H1 (cell line): Measurements from ENCODE around the gene TMBIM4. TPM values are rescaled to one million over a fixed set of nuclear protein-coding genes. Genes with fewer than 3 reads are reported as not detected.

Experiments used
- CTCF ChIA-PET: fragments of 300-600 bp; sonication (Branson Sonifier 250); formaldehyde crosslinking; loops from one replicate; lab custom pipeline; 2021; ENCODE audit not compliant: partially characterized antibody; lab: Charles Lee
- POLR2A ChIA-PET: fragments of 300-600 bp; sonication (Branson Sonifier 250); formaldehyde crosslinking; loops from one replicate; lab custom pipeline; 2021; ENCODE audit warnings: inconsistent platforms; ENCODE audit not compliant: partially characterized antibody; lab: Charles Lee
- DNase-seq, 2 experiments: peaks; one replicate each; pipeline versions ENCODE4 v3.0.0 to v3.0.0-alpha.2; 2010 to 2022; ENCODE audit warnings: low spot score in 2 of 2, low read depth in 1 of 2, mixed read lengths in 1 of 2
- FAIRE-seq: peaks from 2 replicates; lab custom pipeline; 2011; peaks lifted over from hg19 to GRCh38; lab: Jason Lieb, UNC
- H2AFZ ChIP-seq: 2 replicates; pipeline ENCODE4 v1.8.1; 2012; ENCODE audit warnings: low read length, inconsistent platforms
- H2AK5ac ChIP-seq: 2 replicates; pipeline ENCODE4 v1.6.1; 2013; ENCODE audit warnings: low read depth, low read length
- H2BK120ac ChIP-seq: replicated peaks from 2 replicates; pipeline ENCODE3; 2013; ENCODE audit warnings: low read depth, low read length, inconsistent platforms
- H2BK12ac ChIP-seq: 2 replicates; pipeline ENCODE4 v1.6.1; 2013; ENCODE audit warnings: low read depth, low read length
- H2BK15ac ChIP-seq: 2 replicates; pipeline ENCODE4 v1.6.1; 2013; ENCODE audit warnings: low read length
- H2BK20ac ChIP-seq: 2 replicates; pipeline ENCODE4 v1.6.1; 2013; ENCODE audit warnings: low read length
- H2BK5ac ChIP-seq: 2 replicates; pipeline ENCODE4 v1.6.1; 2013; ENCODE audit warnings: low read depth, low read length
- H3K14ac ChIP-seq: 2 replicates; pipeline ENCODE4 v1.6.1; 2013; ENCODE audit warnings: inconsistent platforms; ENCODE audit not compliant: insufficient read length
- H3K18ac ChIP-seq: 2 replicates; pipeline ENCODE4 v1.6.1; 2013; ENCODE audit warnings: low read length; ENCODE audit errors: extremely low read depth
- H3K23ac ChIP-seq: 2 replicates; pipeline ENCODE4 v1.6.1; 2013; ENCODE audit warnings: inconsistent platforms; ENCODE audit not compliant: insufficient read length
- H3K23me2 ChIP-seq: 2 replicates; pipeline ENCODE4 v1.6.1; 2013; ENCODE audit warnings: low read depth, low read length
- H3K27ac ChIP-seq: 2 replicates; pipeline ENCODE4 v1.6.1; 2011; ENCODE audit warnings: low read depth, low read length, inconsistent platforms
- H3K27me3 ChIP-seq, 4 experiments: replicated peaks in 1 of 4; 1 replicate in 1 of 4; 2 replicates in 3 of 4; pipeline versions ENCODE4 v1.6.1 to v1.8.1; 2011 to 2013; ENCODE audit warnings: low read length in 3 of 4, mild to moderate bottlenecking in 3 of 4, inconsistent platforms in 2 of 4, mixed read lengths in 2 of 4, moderate library complexity in 1 of 4; ENCODE audit not compliant: control insufficient read depth in 3 of 4, insufficient read depth in 3 of 4; ENCODE audit errors: extremely low read depth in 1 of 4
- H3K36me3 ChIP-seq, 4 experiments: 2 replicates each; pipeline versions ENCODE4 v1.6.1 to v1.8.1; 2011 to 2013; ENCODE audit warnings: mild to moderate bottlenecking in 4 of 4, low read length in 3 of 4, moderate library complexity in 2 of 4, control low read depth in 1 of 4, inconsistent platforms in 1 of 4; ENCODE audit not compliant: insufficient read depth in 4 of 4, control insufficient read depth in 2 of 4
- H3K4ac ChIP-seq: replicated peaks from 2 replicates; pipeline ENCODE3; 2013; ENCODE audit warnings: low read length, low read depth, mixed read lengths, inconsistent platforms; ENCODE audit not compliant: insufficient read length
- H3K4me1 ChIP-seq, 4 experiments: replicated peaks in 1 of 4; 1 replicate in 1 of 4; 2 replicates in 3 of 4; pipeline versions ENCODE4 v1.6.1 to v1.8.1; 2011 to 2013; ENCODE audit warnings: low read length in 3 of 4, inconsistent platforms in 2 of 4, mixed read lengths in 1 of 4; ENCODE audit not compliant: insufficient read depth in 4 of 4, control insufficient read depth in 3 of 4
- H3K4me2 ChIP-seq, 2 experiments: 2 replicates each; pipeline versions ENCODE4 v1.6.1 to v1.8.1; 2011 to 2013; ENCODE audit warnings: low read depth in 2 of 2, low read length in 2 of 2, control low read depth in 1 of 2, inconsistent platforms in 1 of 2, mild to moderate bottlenecking in 1 of 2; ENCODE audit not compliant: insufficient read depth in 1 of 2
- H3K4me3 ChIP-seq, 4 experiments: fragments of 200-600, 300-600 bp in 1 of 4; sonication (generic), shearing (Covaris generic), sonication (Bioruptor Twin) in 1 of 4; 2 replicates each; pipeline versions ENCODE4 v1.5.1 to v1.8.1; 2011 to 2016; ENCODE audit warnings: low read length in 4 of 4, low read depth in 3 of 4, control low read depth in 2 of 4, inconsistent platforms in 2 of 4, mild to moderate bottlenecking in 2 of 4, mixed read lengths in 1 of 4, moderate library complexity in 1 of 4; ENCODE audit not compliant: insufficient read depth in 2 of 4; ENCODE audit errors: extremely low read depth in 1 of 4
- H3K56ac ChIP-seq: replicated peaks from 2 replicates; pipeline ENCODE3; 2013; ENCODE audit warnings: low read depth, mild to moderate bottlenecking, mixed read lengths, low read length, inconsistent platforms; ENCODE audit not compliant: insufficient read length
- H3K79me1 ChIP-seq: 2 replicates; pipeline ENCODE4 v1.6.1; 2013; ENCODE audit warnings: low read depth, low read length, control low read depth
- H3K79me2 ChIP-seq, 2 experiments: 2 replicates each; pipeline versions ENCODE4 v1.6.1 to v1.8.1; 2012 to 2013; ENCODE audit warnings: low read length in 2 of 2, mild to moderate bottlenecking in 2 of 2, inconsistent platforms in 1 of 2; ENCODE audit not compliant: insufficient read depth in 2 of 2, control insufficient read depth in 1 of 2
- H3K9ac ChIP-seq, 4 experiments: replicated peaks in 1 of 4; 1 replicate in 1 of 4; 2 replicates in 3 of 4; pipeline versions ENCODE4 v1.6.1 to v1.8.1; 2011 to 2013; ENCODE audit warnings: low read depth in 3 of 4, low read length in 3 of 4, control low read depth in 2 of 4, mild to moderate bottlenecking in 2 of 4, moderate library complexity in 2 of 4, inconsistent platforms in 1 of 4; ENCODE audit errors: extremely low read depth in 1 of 4
- H3K9me3 ChIP-seq, 2 experiments: 2 replicates each; pipeline versions ENCODE4 v1.6.1 to v1.8.1; 2012 to 2013; ENCODE audit warnings: mild to moderate bottlenecking in 2 of 2, moderate library complexity in 2 of 2, control low read depth in 1 of 2, inconsistent platforms in 1 of 2, low read depth in 1 of 2, low read length in 1 of 2, mixed read lengths in 1 of 2; ENCODE audit not compliant: insufficient read depth in 2 of 2
- H4K20me1 ChIP-seq, 2 experiments: replicated peaks in 1 of 2; 2 replicates each; pipeline versions ENCODE3 to v1.8.1; 2011 to 2013; ENCODE audit warnings: inconsistent platforms in 2 of 2, low read length in 2 of 2, mild to moderate bottlenecking in 1 of 2; ENCODE audit not compliant: insufficient read depth in 2 of 2, control insufficient read depth in 1 of 2
- H4K5ac ChIP-seq: 2 replicates; pipeline ENCODE4 v1.6.1; 2013; ENCODE audit warnings: low read length, low read depth, mixed read lengths, inconsistent platforms; ENCODE audit not compliant: insufficient read length
- H4K8ac ChIP-seq: 2 replicates; pipeline ENCODE4 v1.8.0; 2013; ENCODE audit warnings: mild to moderate bottlenecking, moderate library complexity, low read length, inconsistent platforms; ENCODE audit not compliant: insufficient read depth; ENCODE audit errors: extremely low read depth
- H4K91ac ChIP-seq: replicated peaks from 2 replicates; pipeline ENCODE3; 2013; ENCODE audit warnings: low read length, mixed read lengths, inconsistent platforms; ENCODE audit not compliant: insufficient read length
- CEBPB ChIP-seq: IDR thresholded peaks from 2 replicates; pipeline ENCODE4 v1.6.1; 2012; ENCODE audit warnings: low read depth, low read length
- polyA plus RNA-seq, 7 experiments: library from polyadenylated mRNA; depleted of rRNA in 3 of 7; stranded (reverse) in 5 of 7; unstranded in 2 of 7; fragments of >200 nt in 5 of 7; fragments of 200-250 nt in 2 of 7; gene quantifications; 1 replicate in 5 of 7; 2 replicates in 1 of 7; 4 replicates in 1 of 7; pipeline versions ENCODE4 v1.2.1 to v1.2.3, GENCODE V29; 2011 to 2013; ENCODE audit warnings: missing spikeins in 2 of 7, mixed read lengths in 2 of 7
- total RNA-seq: library from RNA; stranded (reverse); fragmentation: NEBNext Ultra II Directional; extraction: Animal tissue kit (Norgen Biotek cat#: 25700); gene quantifications from 2 replicates; pipeline ENCODE4 v1.2.1, GENCODE V29; 2021
- TF ChIP-seq, protein P1 (sequence below): IDR thresholded peaks from 2 replicates; pipeline ENCODE4 v1.6.1; 2012; ENCODE audit warnings: low read length, inconsistent platforms

The TMBIM4 gene
- total and polyA plus RNA-seq, 2 of the 8 experiments (the other 6 are each of a cell fraction or from before 2014, with no cell fraction given), result 12.8 to 46.6 TPM

DNA sequence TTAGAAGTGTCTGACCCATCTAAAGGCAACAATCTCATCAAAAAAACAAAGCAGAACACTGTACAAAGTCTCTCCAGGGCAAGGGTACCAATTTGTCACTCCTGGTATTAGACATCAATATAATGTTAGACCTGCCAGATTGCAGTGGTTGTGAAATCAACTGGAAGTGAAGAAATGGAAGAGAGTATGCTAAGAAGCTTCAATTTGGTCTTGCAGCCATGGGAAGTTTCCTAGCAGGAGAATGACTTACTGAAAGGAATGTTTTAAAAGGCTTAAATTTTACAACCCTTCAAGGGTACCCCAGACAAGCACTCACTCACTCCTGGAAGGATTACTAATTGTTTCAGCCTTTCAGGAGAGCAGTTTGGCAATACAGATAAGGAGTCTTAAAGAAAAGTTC, 58.2 kb downstream of the TMBIM4 start:
- H4K20me1 ChIP-seq, result no peaks in the 10 kb centered on the region
- H3K27me3 ChIP-seq, result peaks cover 0 to 1% (median 0%) of the 10 kb centered on the region in 4 experiments; a peak in 1 of 7 replicates
- H3K27ac ChIP-seq, result no peak overlapping the region
- H2BK15ac ChIP-seq, result peak overlapping the region; percentile 10; the same call in 1 of the 2 replicates
- no peak overlapping the region for H4K8ac ChIP-seq
- H3K79me1 ChIP-seq, result no peaks in the 10 kb centered on the region
- no peak overlapping the region for H3K18ac ChIP-seq
- H3K23ac ChIP-seq, result no peak overlapping the region
- 0 out of 2 replicates have a peak, but pooled peaks have one; percentile 1 for TF ChIP-seq CEBPB
- TF ChIP-seq, protein P1, sequence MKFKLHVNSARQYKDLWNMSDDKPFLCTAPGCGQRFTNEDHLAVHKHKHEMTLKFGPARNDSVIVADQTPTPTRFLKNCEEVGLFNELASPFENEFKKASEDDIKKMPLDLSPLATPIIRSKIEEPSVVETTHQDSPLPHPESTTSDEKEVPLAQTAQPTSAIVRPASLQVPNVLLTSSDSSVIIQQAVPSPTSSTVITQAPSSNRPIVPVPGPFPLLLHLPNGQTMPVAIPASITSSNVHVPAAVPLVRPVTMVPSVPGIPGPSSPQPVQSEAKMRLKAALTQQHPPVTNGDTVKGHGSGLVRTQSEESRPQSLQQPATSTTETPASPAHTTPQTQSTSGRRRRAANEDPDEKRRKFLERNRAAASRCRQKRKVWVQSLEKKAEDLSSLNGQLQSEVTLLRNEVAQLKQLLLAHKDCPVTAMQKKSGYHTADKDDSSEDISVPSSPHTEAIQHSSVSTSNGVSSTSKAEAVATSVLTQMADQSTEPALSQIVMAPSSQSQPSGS, result no peak
- TF ChIP-seq, all 59 proteins: peak for 1
- Histone ChIP-seq H2BK20ac (no peak overlapping the region), H2BK120ac (no peak overlapping the region), H4K5ac (no peak overlapping the region), H3K9me3 (no peaks in the 10 kb centered on the region), H2AFZ (0 out of 2 replicates have a peak overlapping the region, but pooled peaks have one; percentile 34), H3K23me2 (no peaks in the 10 kb centered on the region), H2BK5ac (no peak overlapping the region), H2AK5ac (no peak overlapping the region), H3K36me3 (no peaks in the 10 kb centered on the region), H3K9ac (no peak overlapping the region), H3K14ac (no peak overlapping the region), H3K4me2 (no peak overlapping the region), H4K91ac (no peak overlapping the region), H2BK12ac (no peak overlapping the region), H3K4ac (no peak overlapping the region), H3K4me1 (peaks cover 0 to 3% (median 0%) of the 10 kb centered on the region in 4 experiments; a peak in 1 of 7 replicates), H3K79me2 (no peaks in the 10 kb centered on the region), H3K56ac (no peak overlapping the region), H3K4me3 (no peak overlapping the region)
- FAIRE-seq (no peak), DNase-seq (no peak)
- ChIA-PET CTCF (no interaction called here), POLR2A (interaction anchor here (1.0 kb wide), 1 partner anchor 45 kb away, joined by 3 read pairs; no protein-coding TSS in a partner anchor)
